GM12878 (cell line): ENCODE measurements around the gene DTX1. TPM values are rescaled to one million over a fixed set of nuclear protein-coding genes. Genes with fewer than 3 reads are reported as not detected.
A peak's percentile ranks its signal among the peaks of the same experiment; 100 is the strongest.

ENCODE experiments used
- ATAC-seq: fragments of 200-7000 bp; cut with Tn5 transposase; 3 replicates; pipeline ENCODE4 v1.9.1; 2020; ENCODE audit warnings: mild to moderate bottlenecking, moderate library complexity
- BruUV-seq: library from RNA; stranded (reverse); fragments of 400-500 nt; replicated peaks from 2 replicates; lab custom pipeline; 2021; lab: Mats Ljungman, UMichigan
- CTCF ChIA-PET: fragments of 300-600 bp; sonication (Branson Sonifier 250); formaldehyde crosslinking; extraction: SDS; loops from one replicate; lab custom pipeline; 2021; ENCODE audit warnings: inconsistent platforms; lab: Yijun Ruan, JAX
- POLR2A ChIA-PET: fragments of 350-600 bp; formaldehyde crosslinking; extraction: SDS; loops from one replicate; lab custom pipeline; 2021; ENCODE audit warnings: inconsistent platforms; lab: Charles Lee
- RAD21 ChIA-PET: fragments of 300-600 bp; sonication (Branson Sonifier 250); formaldehyde crosslinking; loops from one replicate; lab custom pipeline; 2023; ENCODE audit warnings: antibody characterized with exemption; ENCODE audit not compliant: unreplicated experiment; lab: Charles Lee
- SMC1A ChIA-PET: fragments of 300-600 bp; sonication (Branson Sonifier 250); formaldehyde crosslinking; loops from one replicate; lab custom pipeline; 2023; ENCODE audit not compliant: unreplicated experiment, uncharacterized antibody; lab: Charles Lee
- DNase-seq: peaks from one replicate; pipeline ENCODE4 v3.0.0-alpha.2; 2011; ENCODE audit warnings: low read depth, low spot score
- FAIRE-seq: peaks from 3 replicates; lab custom pipeline; 2011; peaks lifted over from hg19 to GRCh38; lab: Jason Lieb, UNC
- H2AFZ ChIP-seq: 2 replicates; pipeline ENCODE4 v1.6.0; 2011; ENCODE audit warnings: low read depth, low read length, control low read depth; ENCODE audit not compliant: control insufficient read depth
- H3K27ac ChIP-seq: 2 replicates; pipeline ENCODE4 v1.5.1; 2011; ENCODE audit warnings: control low read depth; ENCODE audit not compliant: control insufficient read depth, insufficient read depth
- H3K27me3 ChIP-seq, 2 experiments: replicated peaks in 1 of 2; 2 replicates each; pipeline versions ENCODE4 v1.6.0 to v1.6.1; 2011; ENCODE audit warnings: low read length in 1 of 2; ENCODE audit not compliant: control insufficient read depth in 2 of 2, insufficient read depth in 2 of 2
- H3K36me3 ChIP-seq, 2 experiments: 2 replicates each; pipeline ENCODE4 v1.5.1; 2011; ENCODE audit warnings: low read length in 1 of 2; ENCODE audit not compliant: control insufficient read depth in 2 of 2, insufficient read depth in 2 of 2
- H3K4me1 ChIP-seq: 2 replicates; pipeline ENCODE4 v1.6.1; 2011; ENCODE audit warnings: mild to moderate bottlenecking, low read length, moderate library complexity, mixed read lengths; ENCODE audit not compliant: control insufficient read depth, insufficient read depth
- H3K4me2 ChIP-seq: 2 replicates; pipeline ENCODE4 v1.6.0; 2011; ENCODE audit warnings: control low read depth; ENCODE audit not compliant: control insufficient read depth, insufficient read depth
- H3K4me3 ChIP-seq: fragments of 200-600 bp; sonication (generic); 2 replicates; pipeline ENCODE4 v1.5.1; 2016
- H3K79me2 ChIP-seq: 2 replicates; pipeline ENCODE4 v1.6.0; 2011; ENCODE audit warnings: low read length; ENCODE audit not compliant: control insufficient read depth, insufficient read depth
- H3K9ac ChIP-seq: 2 replicates; pipeline ENCODE4 v1.8.0; 2011; ENCODE audit warnings: low read length, control low read depth, mixed read lengths; ENCODE audit not compliant: control insufficient read depth, insufficient read depth
- H3K9me3 ChIP-seq: replicated peaks from 3 replicates; pipeline ENCODE4 v1.5.1; 2011; ENCODE audit warnings: mild to moderate bottlenecking, low read length; ENCODE audit not compliant: control insufficient read depth, insufficient read depth
- H4K20me1 ChIP-seq: 2 replicates; pipeline ENCODE4 v1.6.0; 2011; ENCODE audit not compliant: control insufficient read depth, insufficient read depth
- ATF3 ChIP-seq: IDR thresholded peaks from 2 replicates; pipeline ENCODE4 v1.6.1; 2011; ENCODE audit warnings: low read depth, mild to moderate bottlenecking, low read length, moderate library complexity, borderline replicate concordance; ENCODE audit errors: extremely low read depth
- BMI1 ChIP-seq: fragments of 450-650 bp; IDR thresholded peaks from 2 replicates; pipeline ENCODE4 v1.6.1; 2016; ENCODE audit warnings: mild to moderate bottlenecking, moderate library complexity, borderline replicate concordance
- CREM ChIP-seq: IDR thresholded peaks from 2 replicates; pipeline ENCODE4 v1.6.1; 2014; ENCODE audit warnings: antibody characterized with exemption, low read depth
- EGR1 ChIP-seq, 2 experiments: IDR thresholded peaks; 1 replicate in 1 of 2; 2 replicates in 1 of 2; pipeline ENCODE4 v1.6.1; 2011 to 2012; ENCODE audit warnings: low read depth in 2 of 2, low read length in 2 of 2, borderline replicate concordance in 1 of 2, mild to moderate bottlenecking in 1 of 2, moderate library complexity in 1 of 2
- MYB ChIP-seq: fragments of 150-350 bp; IDR thresholded peaks from 2 replicates; pipeline ENCODE4 v1.6.1; 2014; ENCODE audit warnings: mild to moderate bottlenecking, low read depth, low read length, borderline replicate concordance
- RELA ChIP-seq: fragments of 450-650 bp; IDR thresholded peaks from 2 replicates; pipeline ENCODE4 v1.8.0; 2014; ENCODE audit warnings: borderline replicate concordance; ENCODE audit not compliant: partially characterized antibody
- SMAD1 ChIP-seq: fragments of 450-650 bp; IDR thresholded peaks from 2 replicates; pipeline ENCODE4 v1.6.1; 2018; ENCODE audit warnings: mild to moderate bottlenecking, low read depth; ENCODE audit not compliant: partially characterized antibody
- SMC3 ChIP-seq: IDR thresholded peaks from 2 replicates; pipeline ENCODE4 v1.6.1; 2011; ENCODE audit warnings: low read length, improper control_type of control experiment, borderline replicate concordance
- SUPT20H ChIP-seq: IDR thresholded peaks from 2 replicates; pipeline ENCODE4 v1.6.1; 2011; ENCODE audit warnings: low read depth, mild to moderate bottlenecking, low read length, moderate library complexity, borderline replicate concordance; ENCODE audit not compliant: control insufficient read depth
- TCF7 ChIP-seq: IDR thresholded peaks from 2 replicates; pipeline ENCODE4 v1.6.1; 2014; ENCODE audit warnings: antibody characterized with exemption, borderline replicate concordance
- YBX1 ChIP-seq: fragments of 450-650 bp; IDR thresholded peaks from 2 replicates; pipeline ENCODE4 v1.6.1; 2016; ENCODE audit warnings: antibody characterized with exemption
- ZBTB11 ChIP-seq: fragments of 450-650 bp; formaldehyde crosslinking; IDR thresholded peaks from 2 replicates; pipeline ENCODE4 v1.5.0; 2022; ENCODE audit warnings: mild to moderate bottlenecking, missing genetic modification characterization
- ZBTB4 ChIP-seq: fragments of 450-650 bp; formaldehyde crosslinking; IDR thresholded peaks from 2 replicates; pipeline ENCODE4 v1.4.0; 2022; ENCODE audit warnings: mild to moderate bottlenecking, moderate library complexity
- ZNF207 ChIP-seq: fragments of 450-650 bp; IDR thresholded peaks from 2 replicates; pipeline ENCODE4 v1.6.1; 2014; ENCODE audit warnings: antibody characterized with exemption, mild to moderate bottlenecking, borderline replicate concordance
- ZSCAN29 ChIP-seq: fragments of 450-650 bp; IDR thresholded peaks from 2 replicates; pipeline ENCODE4 v1.6.1; 2017; ENCODE audit warnings: mild to moderate bottlenecking, moderate library complexity
- WGBS: methylation state at CpG from one replicate; pipeline ENCODE4 v1.1.6; 2016; ENCODE audit warnings: low lambda C conversion rate; ENCODE audit not compliant: insufficient replicate concordance, insufficient coverage; ENCODE audit errors: missing lambda C conversion rate; 5-methylcytosine and 5-hydroxymethylcytosine counted together
- in situ Hi-C: fragments of 300-500 bp; cut with MboI; formaldehyde crosslinking; loops from 9 replicates; pipeline ENCODE4 v1.14.3; 2018; ENCODE audit warnings: mixed read lengths
- intact Hi-C: fragments of 100-400 bp; cut with micrococcal nuclease; formaldehyde crosslinking; loops from one replicate; pipeline ENCODE4 v1.14.2; 2022; ENCODE audit not compliant: unreplicated experiment
- polyA plus RNA-seq, 11 experiments: library from polyadenylated mRNA; depleted of rRNA in 4 of 11; unstranded in 6 of 11; stranded (reverse) in 5 of 11; fragments of >200 nt; fragmentation: Nextera tagmentation in 4 of 11; fragmentation: Illumina TruSeq in 1 of 11; extraction: Ambion mirVana in 4 of 11; extraction: Trizol in 1 of 11; gene quantifications; 1 replicate in 1 of 11; 2 replicates in 10 of 11; pipeline versions ENCODE4 v1.2.1 to v1.2.3, GENCODE V29; 2011 to 2016; ENCODE audit warnings: inconsistent platforms in 2 of 11, missing spikeins in 2 of 11, low read depth in 1 of 11
- total RNA-seq, 4 experiments: library from RNA; depleted of rRNA in 3 of 4; stranded (reverse); fragments of >200 nt in 3 of 4; fragmentation: Illumina TruSeq in 1 of 4; extraction: Trizol in 1 of 4; gene quantifications; 2 replicates each; pipeline versions ENCODE4 v1.2.1 to v1.2.3, GENCODE V29; 2013 to 2021

DTX1 gene
- total and polyA plus RNA-seq, 10 of the 15 experiments (the other 5 are each of a cell fraction or from before 2014, with no cell fraction given): 0.09 to 2.8 (median 0.66) TPM

- RAD21 ChIA-PET: interaction anchor here (0.7 to 0.8 kb wide), 3 partner anchors 36 to 43 kb away, joined by 3 read pairs; no protein-coding TSS in a partner anchor
- BruUV-seq: no TSS peak
- no peak for DNase-seq
- H3K4me3 ChIP-seq: peak overlapping the region; percentile 62; the same call in 1 of the 2 replicates
- CTCF ChIA-PET: interaction anchor here (0.7 to 3.4 kb wide), 4 partner anchors 34 to 119 kb away, joined by 3 to 18 read pairs (median 6); no protein-coding TSS in a partner anchor
- H3K9ac ChIP-seq: no peak overlapping the region
- ATAC-seq: no peak
- POLR2A ChIA-PET: interaction anchor here (0.6 to 1.2 kb wide), 4 partner anchors 26 to 684 kb away, joined by 3 to 4 read pairs (median 4); no protein-coding TSS in a partner anchor
- TF ChIP-seq MYB (no peak), RELA (no peak), ZNF207 (no peak), ZSCAN29 (no peak), BMI1 (no peak), YBX1 (no peak), ATF3 (no peak), CREM (no peak), EGR1 (IDR thresholded peaks at IDR 0.05; ENCODE audit: borderline replicate concordance in 1 of 2, low read depth in 2 of 2, low read length in 2 of 2) (no peak), SUPT20H (no peak), TCF7 (no peak), SMC3 (no peak), ZBTB11 (CRISPR knock-in tag) (no peak), ZBTB4 (CRISPR knock-in tag) (no peak), SMAD1 (no peak)
- no peak for FAIRE-seq
- H3K4me1 ChIP-seq: peaks cover 16% of the 10 kb centered on the region
- peaks cover 5% of the 10 kb centered on the region for H3K79me2 ChIP-seq
- no peak overlapping the region for H3K27ac ChIP-seq
- no peaks in the 10 kb centered on the region for H3K36me3 ChIP-seq
- peaks cover 1 to 5% of the 10 kb centered on the region in 2 experiments; a peak in 3 of 4 replicates for H3K27me3 ChIP-seq
- intact Hi-C loops: no loop called here
- SMC1A ChIA-PET: interaction anchor here (1.5 to 17.0 kb wide), 3 partner anchors 13 to 39 kb away, joined by 3 to 416 read pairs (median 7); no protein-coding TSS in a partner anchor
- in situ Hi-C loops: no loop called here
- no peak overlapping the region for H2AFZ ChIP-seq
- no peaks in the 10 kb centered on the region for H3K9me3 ChIP-seq
- 76% methylated on average over 13 of the region's 13 CpGs for WGBS
- H4K20me1 ChIP-seq: no peaks in the 10 kb centered on the region; the same call in 1 of the 2 replicates
- no peak overlapping the region for H3K4me2 ChIP-seq
Observed at GRCh38 chr12:113055594-113056380, 743 bp upstream of the DTX1 start.
